Measurements from ENCODE around the gene ZC3H18.

- no peak for TF ChIP-seq CTCF (IDR thresholded peaks at IDR 0.05; ENCODE audit: low read length)
- no peak for TF ChIP-seq EZH2 (optimal IDR thresholded peaks at IDR 0.05; ENCODE audit: low read depth, low read length)
Observed at GRCh38 chr16:88643644-88643932, 73.4 kb downstream of the ZC3H18 start.

Measured in MM.1S (cell line).